ENCODE results near the gene DKK3. TPM values are rescaled to one million over a fixed set of nuclear protein-coding genes. Genes with fewer than 3 reads are reported as not detected.
A peak's percentile ranks its signal among the peaks of the same experiment; 100 is the strongest.

DKK3 gene
- polyA plus RNA-seq, 1 of the 3 experiments (the other 2 are of a cell fraction), result 1,174 TPM

GRCh38 chr11:12050470-12051286 lies 42.3 kb upstream of the DKK3 start:
- DNase-seq, result no peak
- no peak overlapping the region for H3K4me3 ChIP-seq (ENCODE audit: low read depth in 2 of 2, low read length in 1 of 2)
- no peaks in the 10 kb centered on the region for H3K27me3 ChIP-seq (ENCODE audit: insufficient read depth)
- CTCF ChIA-PET, result interaction anchor here (0.7 to 17.0 kb wide), 8 partner anchors 10 to 252 kb away, joined by 3 to 488 read pairs (median 4); no protein-coding TSS in a partner anchor
- H3K4me2 ChIP-seq, result no peak overlapping the region
- TF ChIP-seq MEF2A (IDR thresholded peaks at IDR 0.05; ENCODE audit: borderline replicate concordance, low read depth) (no peak), CHD2 (IDR thresholded peaks at IDR 0.05; ENCODE audit: low read length, partially characterized antibody) (no peak), NFIC (IDR thresholded peaks at IDR 0.05; ENCODE audit: borderline replicate concordance) (no peak)
- TF ChIP-seq, protein P1, sequence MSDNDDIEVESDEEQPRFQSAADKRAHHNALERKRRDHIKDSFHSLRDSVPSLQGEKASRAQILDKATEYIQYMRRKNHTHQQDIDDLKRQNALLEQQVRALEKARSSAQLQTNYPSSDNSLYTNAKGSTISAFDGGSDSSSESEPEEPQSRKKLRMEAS (IDR thresholded peaks at IDR 0.05; ENCODE audit: low read depth), result no peak
- POLR2A ChIA-PET, result no interaction called here
- no peaks in the 10 kb centered on the region for H4K20me1 ChIP-seq (ENCODE audit: insufficient read depth)
- H3K9me3 ChIP-seq, result no peaks in the 10 kb centered on the region
- 81% methylated on average over 10 of the region's 10 CpGs for WGBS (ENCODE audit: low lambda C conversion rate)
- no peaks in the 10 kb centered on the region for H3K79me2 ChIP-seq (ENCODE audit: insufficient read depth)
- peak overlapping the region; percentile 5; the same call in 1 of the 2 replicates for H3K9ac ChIP-seq
- no peaks in the 10 kb centered on the region for H3K36me3 ChIP-seq (replicated peaks in 1 of 2; ENCODE audit: control insufficient read depth in 1 of 2, insufficient read depth in 2 of 2, low read length in 1 of 2)
- H3F3A ChIP-seq (replicated peaks; ENCODE audit: insufficient read depth), result no peaks in the 10 kb centered on the region
- H3K4me1 ChIP-seq (ENCODE audit: control insufficient read depth in 1 of 2, insufficient read depth in 2 of 2, low read depth in 1 of 2, low read length in 1 of 2), result peaks cover 0 to 4% of the 10 kb centered on the region in 2 experiments; a peak in 1 of 4 replicates
- no peaks in the 10 kb centered on the region for H3K9me2 ChIP-seq
- no peak overlapping the region for H2AFZ ChIP-seq (ENCODE audit: low read depth)
- H3K27ac ChIP-seq (ENCODE audit: low read depth in 2 of 2, low read length in 1 of 2), result no peak overlapping the region; a peak in 1 of 4 replicates

- Histone ChIP-seq H3K27me3 (ENCODE audit: insufficient read depth) (no peaks in the 10 kb centered on the region), H3K79me2 (ENCODE audit: insufficient read depth) (no peaks in the 10 kb centered on the region), H2AFZ (ENCODE audit: low read depth) (no peak overlapping the region), H3K4me2 (no peak overlapping the region), H3K27ac (ENCODE audit: low read depth in 2 of 2, low read length in 1 of 2) (peak overlapping the region in 1 of 2 experiments; percentile 36; a peak in 1 of 4 replicates), H4K20me1 (ENCODE audit: insufficient read depth) (no peaks in the 10 kb centered on the region), H3K4me3 (ENCODE audit: low read depth in 2 of 2, low read length in 1 of 2) (no peak overlapping the region), H3K9me3 (no peaks in the 10 kb centered on the region), H3F3A (replicated peaks; ENCODE audit: insufficient read depth) (peaks cover 11% of the 10 kb centered on the region), H3K9me2 (no peaks in the 10 kb centered on the region), H3K9ac (no peak overlapping the region), H3K36me3 (replicated peaks in 1 of 2; ENCODE audit: control insufficient read depth in 1 of 2, insufficient read depth in 2 of 2, low read length in 1 of 2) (no peaks in the 10 kb centered on the region), H3K4me1 (ENCODE audit: control insufficient read depth in 1 of 2, insufficient read depth in 2 of 2, low read depth in 1 of 2, low read length in 1 of 2) (peaks cover 4 to 10% of the 10 kb centered on the region in 2 experiments; a peak in 2 of 4 replicates)
- CTCF ChIA-PET, result interaction anchor here (2.6 to 17.0 kb wide), 2 partner anchors 187 to 237 kb away, joined by 10 to 488 read pairs; no protein-coding TSS in a partner anchor
- TF ChIP-seq EP300 (IDR thresholded peaks at IDR 0.05; ENCODE audit: borderline replicate concordance in 1 of 2, low read depth in 1 of 2, low read length in 1 of 2) (no peak), YY1 (IDR thresholded peaks at IDR 0.05; ENCODE audit: low read depth) (no peak), TCF12 (IDR thresholded peaks at IDR 0.05) (no peak), ELF1 (IDR thresholded peaks at IDR 0.05) (no peak), NRF1 (IDR thresholded peaks at IDR 0.05; ENCODE audit: low read depth, low read length) (no peak), FOSL2 (IDR thresholded peaks at IDR 0.05; ENCODE audit: borderline replicate concordance, low read depth) (no peak), NFIC (IDR thresholded peaks at IDR 0.05; ENCODE audit: borderline replicate concordance) (no peak), FOXJ3 (CRISPR knock-in tag; IDR thresholded peaks at IDR 0.05) (no peak), FOXM1 (IDR thresholded peaks at IDR 0.05; ENCODE audit: low read depth) (no peak), CHD2 (IDR thresholded peaks at IDR 0.05; ENCODE audit: low read length, partially characterized antibody) (no peak), RXRA (IDR thresholded peaks at IDR 0.05; ENCODE audit: borderline replicate concordance, low read depth) (no peak), POLR2AphosphoS5 (IDR thresholded peaks at IDR 0.05; ENCODE audit: low read depth, low read length) (no peak), TAF1 (IDR thresholded peaks at IDR 0.05; ENCODE audit: borderline replicate concordance, low read depth, low read length) (no peak), RFX5 (IDR thresholded peaks at IDR 0.05; ENCODE audit: low read length) (no peak), SMC3 (IDR thresholded peaks at IDR 0.05; ENCODE audit: low read depth, low read length) (no peak), GATA2 (CRISPR knock-in tag; IDR thresholded peaks at IDR 0.05) (no peak), IRF3 (IDR thresholded peaks at IDR 0.05; ENCODE audit: low read depth, low read length) (no peak), RAD21 (IDR thresholded peaks at IDR 0.05; ENCODE audit: low read length) (no peak)
- TF ChIP-seq, protein P2, sequence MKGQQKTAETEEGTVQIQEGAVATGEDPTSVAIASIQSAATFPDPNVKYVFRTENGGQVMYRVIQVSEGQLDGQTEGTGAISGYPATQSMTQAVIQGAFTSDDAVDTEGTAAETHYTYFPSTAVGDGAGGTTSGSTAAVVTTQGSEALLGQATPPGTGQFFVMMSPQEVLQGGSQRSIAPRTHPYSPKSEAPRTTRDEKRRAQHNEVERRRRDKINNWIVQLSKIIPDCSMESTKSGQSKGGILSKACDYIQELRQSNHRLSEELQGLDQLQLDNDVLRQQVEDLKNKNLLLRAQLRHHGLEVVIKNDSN (IDR thresholded peaks at IDR 0.05; ENCODE audit: borderline replicate concordance, low read depth), result no peak
- TF ChIP-seq, protein P3, sequence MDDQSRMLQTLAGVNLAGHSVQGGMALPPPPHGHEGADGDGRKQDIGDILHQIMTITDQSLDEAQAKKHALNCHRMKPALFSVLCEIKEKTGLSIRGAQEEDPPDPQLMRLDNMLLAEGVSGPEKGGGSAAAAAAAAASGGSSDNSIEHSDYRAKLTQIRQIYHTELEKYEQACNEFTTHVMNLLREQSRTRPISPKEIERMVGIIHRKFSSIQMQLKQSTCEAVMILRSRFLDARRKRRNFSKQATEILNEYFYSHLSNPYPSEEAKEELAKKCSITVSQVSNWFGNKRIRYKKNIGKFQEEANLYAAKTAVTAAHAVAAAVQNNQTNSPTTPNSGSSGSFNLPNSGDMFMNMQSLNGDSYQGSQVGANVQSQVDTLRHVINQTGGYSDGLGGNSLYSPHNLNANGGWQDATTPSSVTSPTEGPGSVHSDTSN (IDR thresholded peaks at IDR 0.05), result no peak
- DNase-seq, result no peak
- POLR2A ChIA-PET, result no interaction called here
- WGBS (ENCODE audit: low lambda C conversion rate), result 96% methylated on average over 18 of the region's 18 CpGs
These were observed 40.7 kb upstream of the DKK3 start for GRCh38 chr11:12048936-12049790.
